ENCODE measurements around the gene TSHZ1. TPM values are rescaled to one million over a fixed set of nuclear protein-coding genes. Genes with fewer than 3 reads are reported as not detected.

Gene TSHZ1
- total and polyA plus RNA-seq, 2 of the 8 experiments (the other 6 are each of a cell fraction or from before 2014, with no cell fraction given): 0.03 to 0.32 TPM

- Histone ChIP-seq H3K23me2 (ENCODE audit: low read depth, low read length) (no peaks in the 10 kb centered on the region), H3K79me1 (ENCODE audit: low read depth, low read length) (no peaks in the 10 kb centered on the region), H4K5ac (ENCODE audit: insufficient read length, low read depth, low read length) (no peak overlapping the region), H2BK12ac (ENCODE audit: low read depth, low read length) (0 out of 2 replicates have a peak overlapping the region, but pooled peaks have one; percentile 72), H3K56ac (replicated peaks; ENCODE audit: insufficient read length, low read depth, low read length) (no peak overlapping the region), H3K4me1 (replicated peaks in 1 of 4; ENCODE audit: control insufficient read depth in 3 of 4, insufficient read depth in 4 of 4, low read length in 3 of 4) (no peaks in the 10 kb centered on the region; a peak in 1 of 7 replicates), H3K27ac (ENCODE audit: low read depth, low read length) (no peak overlapping the region), H3K9ac (replicated peaks in 1 of 4; ENCODE audit: extremely low read depth in 1 of 4, low read depth in 3 of 4, low read length in 3 of 4) (no peak overlapping the region), H3K4me2 (ENCODE audit: insufficient read depth in 1 of 2, low read depth in 2 of 2, low read length in 2 of 2) (no peak overlapping the region), H2AFZ (ENCODE audit: low read length) (no peak overlapping the region), H2BK120ac (replicated peaks; ENCODE audit: low read depth, low read length) (no peak overlapping the region), H3K23ac (ENCODE audit: insufficient read length) (no peak overlapping the region), H3K36me3 (ENCODE audit: control insufficient read depth in 2 of 4, insufficient read depth in 4 of 4, low read length in 3 of 4) (no peaks in the 10 kb centered on the region), H4K8ac (ENCODE audit: extremely low read depth, insufficient read depth, low read length) (no peak overlapping the region), H3K14ac (ENCODE audit: insufficient read length) (no peak overlapping the region), H2BK20ac (ENCODE audit: low read length) (no peak overlapping the region), H3K9me3 (ENCODE audit: insufficient read depth in 2 of 2, low read depth in 1 of 2, low read length in 1 of 2) (no peaks in the 10 kb centered on the region; a peak in 1 of 4 replicates), H2BK15ac (ENCODE audit: low read length) (no peak overlapping the region), H4K20me1 (replicated peaks in 1 of 2; ENCODE audit: control insufficient read depth in 1 of 2, insufficient read depth in 2 of 2, low read length in 2 of 2) (no peaks in the 10 kb centered on the region), H3K79me2 (ENCODE audit: control insufficient read depth in 1 of 2, insufficient read depth in 2 of 2, low read length in 2 of 2) (no peaks in the 10 kb centered on the region), H4K91ac (replicated peaks; ENCODE audit: insufficient read length, low read length) (no peak overlapping the region), H2AK5ac (ENCODE audit: low read depth, low read length) (no peak overlapping the region), H3K4me3 (ENCODE audit: extremely low read depth in 1 of 4, insufficient read depth in 2 of 4, low read depth in 3 of 4, low read length in 4 of 4) (no peak overlapping the region), H3K27me3 (replicated peaks in 1 of 4; ENCODE audit: control insufficient read depth in 3 of 4, extremely low read depth in 1 of 4, insufficient read depth in 3 of 4, low read length in 3 of 4) (no peaks in the 10 kb centered on the region), H3K18ac (ENCODE audit: extremely low read depth, low read length) (no peak overlapping the region), H3K4ac (replicated peaks; ENCODE audit: insufficient read length, low read depth, low read length) (no peak overlapping the region), H2BK5ac (ENCODE audit: low read depth, low read length) (no peak overlapping the region)
- WGBS, 2 experiments (ENCODE audit: extremely low coverage in 1 of 2, insufficient coverage in 1 of 2, insufficient read length in 1 of 2, insufficient replicate concordance in 2 of 2, low coverage in 1 of 2, low lambda C conversion rate in 2 of 2, missing lambda C conversion rate in 1 of 2): 89% methylated on average over 7 of the region's 7 CpGs; no CpG with 5 or more reads in 1 of the 2 experiments
- ChIA-PET POLR2A (ENCODE audit: partially characterized antibody) (no interaction called here), CTCF (ENCODE audit: partially characterized antibody) (no interaction called here)
- DNase-seq (ENCODE audit: low read depth in 1 of 2, low spot score in 2 of 2) (no peak), FAIRE-seq (no peak)
- TF ChIP-seq KDM4A (IDR thresholded peaks at IDR 0.05; ENCODE audit: low read depth, low read length, severe bottlenecking): no peak
- TF ChIP-seq SUZ12 (IDR thresholded peaks at IDR 0.05; ENCODE audit: low read length): no peak
- no peak for TF ChIP-seq ASH2L (IDR thresholded peaks at IDR 0.05; ENCODE audit: low read length)
- TF ChIP-seq KDM1A (IDR thresholded peaks at IDR 0.05; ENCODE audit: borderline replicate concordance, low read length): no peak
- TF ChIP-seq CREB1 (IDR thresholded peaks at IDR 0.05): no peak
- no peak for TF ChIP-seq CBX5 (IDR thresholded peaks at IDR 0.05; ENCODE audit: low read depth, low read length)
- TF ChIP-seq TEAD4 (IDR thresholded peaks at IDR 0.05; ENCODE audit: low read depth, low read length): no peak
Observed at GRCh38 chr18:75283731-75284130, 73.1 kb downstream of the TSHZ1 start.
